NCI-H146 (cell line): ENCODE results near the gene SLC35E2B.
"Not testable (repeated sequence)": the region's sequence is repeated elsewhere in the genome, so short reads cannot be mapped to it uniquely, and the experiment has no call there.

Experiments
- DNase-seq: peaks from one replicate; lab custom pipeline; 2025; lab: John Stamatoyannopoulos, UW

Gene SLC35E2B

DNA sequence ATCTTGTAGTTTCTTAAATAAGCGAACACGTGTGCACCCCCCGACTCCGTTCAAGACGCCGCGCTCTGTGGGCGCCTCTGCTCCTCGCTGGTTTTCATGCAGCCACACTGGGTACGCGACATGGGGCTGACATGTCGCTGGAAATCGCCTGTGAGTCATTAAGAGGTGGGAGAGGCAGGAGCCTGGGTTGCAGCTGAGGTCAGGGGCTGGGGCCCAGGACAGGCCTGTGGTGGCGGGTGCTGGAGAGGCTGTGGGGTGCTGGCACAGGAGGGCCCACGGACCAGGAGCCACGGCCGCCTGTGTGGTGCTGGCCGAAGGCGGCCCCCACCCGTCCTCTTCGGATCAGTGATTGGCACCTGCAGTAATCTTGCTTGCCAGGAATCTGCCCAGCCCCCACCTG is 17.8 kb downstream of the SLC35E2B start:
- not testable (repeated sequence) for DNase-seq

DNA sequence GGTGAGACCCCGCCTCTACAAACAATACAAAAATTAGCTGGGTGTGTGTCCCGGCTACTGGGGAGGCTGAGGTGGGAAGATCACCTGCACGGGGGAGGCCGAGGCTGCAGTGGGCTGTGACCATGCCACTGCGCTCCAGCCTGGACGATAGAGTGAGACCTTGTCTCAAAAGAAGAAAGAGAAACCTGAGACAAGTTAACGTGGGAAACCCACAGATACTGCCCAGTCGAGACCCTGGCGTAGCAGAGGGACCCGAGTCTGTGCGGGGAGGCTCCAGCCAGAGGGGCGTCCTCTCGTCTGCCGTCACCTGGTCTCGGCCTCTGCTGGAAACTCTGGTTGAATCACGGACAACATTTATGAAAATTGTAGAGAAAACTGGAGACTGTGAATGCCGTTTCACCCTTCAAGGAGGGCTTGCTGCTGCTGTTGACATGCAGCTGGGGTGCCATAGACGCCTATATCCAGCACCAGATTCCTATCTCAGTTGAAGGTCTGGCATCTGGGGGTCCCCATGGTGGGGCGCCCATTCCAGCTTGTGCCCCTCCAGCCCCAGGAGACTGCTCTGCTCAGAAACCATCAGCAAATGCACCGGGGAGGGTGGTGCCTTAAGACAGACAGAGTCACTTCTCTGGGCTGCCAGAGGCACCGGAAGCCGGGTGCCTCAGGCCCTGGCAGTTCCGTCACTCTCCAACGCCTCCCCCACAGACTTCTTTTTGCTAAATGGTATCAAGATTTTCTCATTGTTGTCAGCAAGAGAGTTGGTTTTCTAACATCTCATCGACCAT is 20.2 kb downstream of the SLC35E2B start:
- DNase-seq, result no peak

DNA sequence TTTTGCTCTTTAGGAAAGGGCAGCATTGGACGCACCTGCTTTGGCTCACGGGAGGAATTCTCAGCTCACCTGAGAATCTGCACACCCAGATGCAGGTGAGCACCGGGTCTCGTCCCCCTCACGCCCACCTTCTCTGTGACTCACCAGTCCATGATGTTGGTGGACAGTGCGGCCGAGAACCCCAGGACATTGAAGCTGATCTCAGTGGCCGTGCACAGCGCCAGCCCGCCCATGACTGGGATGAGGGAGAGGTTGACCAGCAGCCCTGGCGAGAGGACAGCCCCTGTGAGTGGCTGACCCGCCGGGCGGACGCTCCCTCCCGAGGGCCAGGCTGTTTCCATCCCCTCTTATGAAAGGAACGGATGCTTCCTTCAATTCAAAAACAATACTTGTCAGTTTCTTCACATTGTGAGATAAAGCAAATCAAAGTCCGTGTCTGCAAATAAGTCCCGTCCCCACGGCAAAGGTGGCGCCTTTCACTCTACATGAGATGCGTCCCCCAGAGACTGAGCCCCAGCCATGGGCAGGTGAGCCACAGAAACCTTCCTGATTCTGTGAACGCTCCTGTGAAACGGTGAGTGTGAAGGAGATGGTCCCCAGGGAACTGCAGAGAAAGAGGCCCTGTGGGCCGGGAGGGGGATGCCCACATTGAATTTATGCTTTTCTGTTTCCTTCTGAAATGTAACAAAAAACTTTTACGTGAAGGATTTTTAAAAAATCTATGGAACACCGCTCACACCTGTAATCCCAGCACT is 21.1 kb downstream of the SLC35E2B start:
- DNase-seq, result no peak

DNA sequence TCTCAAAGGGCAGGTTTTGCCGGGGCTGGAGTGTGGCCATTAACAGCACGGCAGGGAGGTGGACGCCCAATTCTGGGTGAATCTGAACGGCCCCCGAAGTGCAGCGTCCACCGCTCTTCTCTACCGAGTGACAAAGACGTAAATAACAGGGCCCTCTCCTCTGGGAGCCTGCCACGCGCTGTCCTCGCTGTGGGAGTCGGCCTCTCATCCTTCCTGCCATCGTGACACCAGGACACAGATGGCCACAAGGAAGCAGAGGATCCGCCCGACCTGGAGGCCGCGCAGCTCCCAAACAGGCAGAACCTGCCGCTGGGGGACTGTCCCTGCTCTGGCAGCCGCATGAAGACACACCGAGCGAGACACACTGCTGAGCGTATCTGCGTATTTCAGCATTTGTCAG is 21.7 kb downstream of the SLC35E2B start:
- DNase-seq, result no peak

DNA sequence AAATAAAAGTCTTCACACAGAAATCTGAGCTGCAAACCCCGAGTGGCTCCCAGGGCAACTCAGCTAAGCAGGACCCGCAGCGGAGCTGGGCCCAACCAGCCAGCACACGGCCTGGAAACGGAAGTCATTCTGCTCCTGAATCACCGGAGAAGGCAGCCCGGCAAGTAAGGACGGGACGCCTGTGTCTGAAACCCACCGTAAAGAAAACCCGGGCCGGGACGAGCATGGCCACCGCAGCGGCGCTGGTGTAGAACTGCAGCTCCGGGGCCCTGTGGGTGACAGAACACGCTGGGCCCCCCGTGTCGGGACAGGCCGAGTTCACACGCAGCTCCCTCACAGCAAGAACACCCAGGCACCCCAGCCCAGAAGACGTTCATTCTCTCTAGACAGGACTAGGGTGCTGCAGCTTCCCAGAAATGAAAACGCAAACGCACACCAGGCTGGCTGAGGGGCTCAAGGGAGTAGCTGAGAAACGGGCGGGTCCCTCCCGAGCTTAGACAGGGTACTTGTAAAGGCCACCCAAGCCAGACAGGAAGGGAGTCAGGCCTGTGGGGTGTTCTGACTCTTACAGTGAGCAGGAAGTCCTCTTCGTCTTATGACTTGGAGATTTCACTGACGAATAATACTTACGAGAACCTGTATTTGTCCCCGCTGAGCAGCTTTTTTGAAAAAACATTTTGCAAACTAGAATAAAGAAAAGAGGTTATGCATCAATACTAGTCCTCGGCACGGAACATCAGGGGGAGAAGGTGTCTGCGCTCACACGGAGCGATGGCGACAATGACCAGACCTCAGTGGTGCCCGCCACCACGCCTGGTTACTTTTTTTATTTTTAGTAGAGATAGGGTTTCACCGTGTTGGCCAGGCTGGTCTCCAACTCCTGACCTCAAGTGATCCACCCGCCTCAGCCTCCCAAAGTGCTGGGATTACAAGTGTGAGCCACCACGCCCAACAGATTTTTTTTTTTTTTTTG is 22.8 kb downstream of the SLC35E2B start:
- no peak for DNase-seq

DNA sequence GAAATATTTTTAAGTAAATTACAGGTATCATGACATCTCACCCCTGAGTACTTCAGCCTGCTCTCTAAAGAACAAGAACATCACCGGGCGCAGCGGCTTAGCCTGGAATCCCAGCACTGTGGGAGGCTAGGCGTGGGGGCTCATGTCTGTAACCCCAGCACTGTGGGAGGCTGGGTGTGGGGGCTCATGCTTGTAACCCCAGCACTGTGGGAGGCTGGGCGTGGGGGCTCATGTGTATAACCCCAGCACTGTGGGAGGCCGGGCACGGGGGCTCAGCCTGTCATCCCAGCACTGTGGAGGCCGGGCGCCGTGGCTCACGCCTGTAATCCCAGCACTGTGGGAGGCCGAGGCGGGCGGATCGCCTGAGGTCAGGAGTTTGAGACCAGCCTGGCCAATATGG is 26.1 kb downstream of the SLC35E2B start:
- no peak for DNase-seq

DNA sequence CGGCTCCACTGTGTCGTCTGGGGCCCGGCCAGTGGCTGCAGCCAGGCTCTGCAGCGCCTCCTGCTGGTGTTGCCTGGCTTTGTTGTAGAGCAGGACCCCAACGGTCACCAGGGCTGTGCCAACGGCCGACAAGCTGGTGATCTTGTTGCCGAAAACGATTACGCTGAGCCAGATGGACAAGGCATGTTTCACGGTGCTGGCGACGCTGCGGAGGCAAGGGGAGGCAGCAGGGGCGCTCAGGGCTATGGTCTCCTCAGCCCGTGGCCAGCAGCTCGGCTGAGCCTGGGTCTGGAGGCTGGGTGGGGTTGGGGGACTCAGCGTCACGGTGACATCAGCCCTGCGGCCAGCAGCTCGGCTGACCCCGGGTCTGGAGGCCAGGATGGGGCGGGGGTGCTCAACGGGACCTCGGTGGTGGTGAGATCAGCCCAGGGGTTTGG is 26.8 kb downstream of the SLC35E2B start:
- DNase-seq, result no peak

DNA sequence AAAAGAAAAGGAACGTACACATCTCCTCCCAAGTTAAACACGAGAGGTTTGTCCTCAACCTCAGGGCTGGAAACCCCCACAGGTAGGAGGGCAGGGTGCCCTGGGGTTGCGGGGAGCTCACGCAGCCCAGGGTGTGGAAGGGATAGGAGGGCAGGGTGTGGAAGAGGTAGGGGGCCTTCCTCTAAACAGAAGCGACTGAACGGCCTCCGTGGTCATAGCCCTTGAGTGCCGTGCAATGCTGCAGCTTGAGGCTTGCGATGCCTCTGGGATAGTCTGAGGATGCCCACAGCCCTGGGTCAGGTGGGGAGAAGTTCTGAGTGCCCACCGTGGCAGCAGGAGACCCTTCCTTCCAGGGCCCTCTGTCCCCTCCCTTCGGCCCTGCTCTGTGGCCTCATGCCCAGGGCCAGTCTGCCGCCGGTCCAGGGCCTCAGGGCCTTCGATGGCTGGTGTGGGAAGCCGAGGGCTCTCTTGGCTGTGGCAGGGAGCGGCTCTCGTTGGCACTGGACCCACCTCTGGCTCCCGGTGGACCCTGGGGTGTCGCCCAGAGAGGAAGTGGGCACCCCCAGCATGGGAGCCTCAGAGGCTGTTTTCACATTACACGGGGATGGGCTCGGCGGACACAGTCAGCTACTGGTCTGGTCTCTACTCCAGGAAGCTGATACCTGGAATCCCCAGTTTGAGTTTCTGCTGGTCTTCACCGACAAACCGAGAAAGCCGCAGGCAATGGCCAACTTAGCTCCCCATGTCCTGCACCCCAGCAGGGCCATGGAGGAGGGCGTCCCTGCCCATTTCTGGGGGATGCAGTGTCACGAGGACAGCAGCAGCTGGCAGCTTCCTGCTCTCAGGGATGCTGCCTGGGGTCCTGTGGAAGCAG is 27.4 kb downstream of the SLC35E2B start:
- no peak for DNase-seq

DNA sequence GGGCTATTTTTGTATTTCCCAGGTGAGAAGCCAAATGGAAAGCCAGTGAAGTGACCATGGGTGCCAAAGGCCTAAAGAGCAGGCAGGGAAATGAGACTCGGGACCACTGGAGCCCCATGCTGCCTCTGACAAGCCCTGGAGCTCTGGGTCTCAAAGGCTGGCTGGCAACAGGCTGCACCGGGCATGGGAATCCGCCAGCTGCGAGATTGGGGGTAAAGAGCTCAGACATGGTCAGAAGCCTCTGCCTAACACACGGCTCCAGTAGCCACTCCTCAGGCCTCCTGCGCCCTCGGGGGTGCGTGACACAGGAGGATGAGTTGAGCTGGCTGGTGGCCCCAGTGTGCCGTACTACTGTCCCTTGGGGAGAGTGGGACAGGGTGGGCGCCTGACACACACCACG is 28.3 kb downstream of the SLC35E2B start:
- not testable (repeated sequence) for DNase-seq

DNA sequence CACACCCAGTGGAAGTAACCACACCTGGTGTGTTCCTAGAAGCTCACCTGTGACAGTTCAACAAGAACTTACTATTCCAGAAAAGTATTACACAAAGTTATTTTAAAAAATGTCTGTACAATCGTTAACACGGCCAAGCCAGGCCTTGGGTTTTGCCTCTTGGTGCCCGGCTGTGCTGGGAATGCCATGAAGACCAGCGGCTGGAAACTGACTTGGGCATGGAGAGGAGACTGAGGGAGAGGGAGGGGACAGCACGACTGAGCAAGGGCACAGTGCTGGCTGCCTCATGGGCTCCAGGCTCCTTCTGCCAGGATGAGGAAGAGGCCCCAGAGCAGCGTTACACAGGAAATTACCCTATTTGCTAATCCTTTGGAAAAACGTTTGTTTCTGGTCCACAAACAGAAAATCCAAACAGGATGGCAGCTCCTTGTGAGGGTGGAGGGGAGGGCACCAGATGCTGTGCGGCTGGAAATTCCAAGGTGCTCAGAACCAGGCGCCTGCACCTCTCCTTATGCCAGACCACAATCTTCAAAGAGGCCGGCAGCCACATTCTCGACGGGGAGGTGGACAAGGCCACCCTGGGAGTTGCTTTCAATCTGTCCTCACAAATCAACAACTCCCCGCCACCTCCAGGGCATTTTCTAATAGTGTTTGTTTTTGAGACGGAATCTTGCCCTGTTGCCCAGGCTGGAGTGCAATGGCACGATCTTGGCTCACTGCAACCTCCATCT is 29.6 kb downstream of the SLC35E2B start:
- not testable (repeated sequence) for DNase-seq

DNA sequence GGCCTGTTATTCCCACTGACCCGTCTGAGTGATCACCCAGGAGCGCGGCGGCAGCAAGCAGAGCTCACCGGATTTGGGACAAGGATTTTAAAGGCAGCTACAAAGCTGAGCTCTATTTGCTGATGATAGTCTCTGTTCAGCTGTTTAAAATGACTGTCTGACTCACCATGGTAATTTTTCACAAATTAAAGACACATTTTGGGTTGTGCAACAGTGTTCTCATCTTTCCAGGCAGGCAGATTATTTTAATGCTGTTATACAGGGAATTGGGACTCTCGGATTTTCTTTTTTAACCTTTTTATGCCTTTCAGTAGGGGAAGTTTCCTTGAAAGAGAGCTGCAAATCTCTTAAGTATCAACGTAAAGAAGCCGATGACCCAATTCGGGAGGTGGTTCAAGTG is 30.2 kb downstream of the SLC35E2B start:
- not testable (repeated sequence) for DNase-seq

DNA sequence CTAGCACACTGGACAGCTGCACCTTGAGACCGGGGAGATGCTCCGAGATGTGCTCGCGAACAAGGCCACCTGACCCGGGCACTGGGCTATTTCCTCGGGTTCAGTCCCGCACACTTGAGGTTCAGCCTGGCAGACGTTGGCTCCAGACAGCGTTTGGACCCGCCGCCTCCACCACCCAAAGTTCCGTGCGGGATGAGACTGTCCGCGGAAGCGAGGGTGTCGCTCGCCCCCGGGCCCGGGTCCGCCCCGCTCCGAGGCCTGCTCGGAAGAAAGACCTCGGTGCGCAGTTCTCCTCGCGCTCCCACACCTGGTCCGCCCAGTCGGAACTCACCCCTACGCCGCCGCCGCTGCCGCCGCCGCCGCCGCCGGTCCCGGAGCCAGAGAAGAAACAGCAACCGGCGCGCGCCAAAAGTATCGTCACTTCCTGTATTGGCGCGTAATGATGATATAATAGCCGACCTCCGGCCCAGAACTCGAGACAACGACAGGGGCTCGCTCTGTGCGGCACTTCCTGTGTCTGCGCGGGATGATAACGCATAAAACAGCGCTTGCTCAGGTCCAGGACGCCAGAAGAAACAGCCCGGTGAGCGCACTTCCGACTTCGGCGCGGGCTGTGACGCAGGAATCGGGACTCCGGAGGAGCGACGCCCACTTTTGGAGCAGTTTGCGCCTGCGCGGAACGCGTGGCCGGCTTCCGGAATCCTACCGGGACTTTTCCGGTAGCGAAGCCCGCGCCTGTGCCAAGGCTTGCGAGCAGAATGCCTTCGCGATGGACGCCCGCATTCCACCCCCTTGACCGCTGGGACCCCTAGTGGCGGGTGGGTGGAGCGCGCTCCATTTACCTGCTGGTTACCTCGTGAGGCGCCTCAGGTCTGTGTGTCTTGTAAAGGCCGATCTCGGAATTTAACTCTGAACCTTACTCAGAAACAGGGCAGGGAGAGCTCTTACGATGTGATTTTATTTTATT is 33.7 kb downstream of the SLC35E2B start, which contains the start of gene CDK11B:
TSS of gene CDK11B (minus strand) at position 422 of the 967 bp plus-strand sequence. CDS start 1,519 bp downstream, outside the sequence.
- peak; percentile 88 for DNase-seq

DNA sequence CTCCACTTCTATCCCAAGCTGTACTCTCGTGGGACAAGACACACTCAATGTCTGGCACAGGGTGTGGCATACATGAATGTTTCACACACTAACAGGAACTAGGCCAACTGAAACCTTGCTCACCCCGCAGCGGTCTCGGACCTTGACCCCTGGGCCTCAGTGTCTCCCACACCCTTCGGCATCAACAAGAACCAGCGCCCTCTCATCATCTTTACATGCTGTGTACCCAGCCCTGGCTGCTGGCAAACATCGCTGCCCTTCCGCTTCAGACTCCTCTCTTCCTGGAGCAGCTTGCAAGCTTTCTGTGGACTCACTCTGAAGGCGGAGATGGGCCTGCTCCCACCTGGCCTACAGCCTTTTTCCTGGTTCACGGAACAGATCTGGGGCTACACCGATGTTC is 44.3 kb downstream of the SLC35E2B start:
- not testable (repeated sequence) for DNase-seq

DNA sequence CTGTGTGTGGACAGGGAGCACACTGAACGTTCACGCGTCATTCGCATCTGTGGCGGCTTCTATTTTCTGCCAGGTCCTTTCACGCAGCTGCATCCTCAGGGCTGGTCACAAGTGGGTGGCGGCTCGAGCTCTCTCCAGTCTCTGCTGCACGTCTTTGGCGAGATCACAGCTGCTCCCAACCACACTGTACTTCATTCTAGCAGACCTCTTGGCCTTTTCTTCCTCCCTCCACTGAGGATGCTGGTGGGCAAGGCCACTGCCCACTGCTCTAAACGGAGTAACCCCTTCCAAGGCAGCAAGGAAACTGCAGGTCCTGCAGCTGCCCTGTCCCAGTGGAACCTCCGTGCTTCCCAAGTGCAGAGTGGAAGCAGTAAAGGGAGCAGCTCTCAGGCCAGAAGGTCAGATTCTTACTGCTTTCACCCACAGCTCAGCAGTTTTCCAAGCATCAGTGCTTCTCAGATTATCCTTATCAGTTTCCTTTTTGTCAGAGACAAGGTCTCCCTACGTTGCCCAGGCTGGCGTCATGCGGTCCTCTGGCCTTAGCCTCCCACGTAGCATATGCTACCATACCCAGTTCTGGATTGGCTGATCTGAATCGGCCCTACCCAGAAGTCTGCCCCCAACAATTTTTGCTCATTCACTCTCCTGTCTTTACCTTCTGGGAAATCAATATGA is 44.9 kb downstream of the SLC35E2B start:
- not testable (repeated sequence) for DNase-seq

DNA sequence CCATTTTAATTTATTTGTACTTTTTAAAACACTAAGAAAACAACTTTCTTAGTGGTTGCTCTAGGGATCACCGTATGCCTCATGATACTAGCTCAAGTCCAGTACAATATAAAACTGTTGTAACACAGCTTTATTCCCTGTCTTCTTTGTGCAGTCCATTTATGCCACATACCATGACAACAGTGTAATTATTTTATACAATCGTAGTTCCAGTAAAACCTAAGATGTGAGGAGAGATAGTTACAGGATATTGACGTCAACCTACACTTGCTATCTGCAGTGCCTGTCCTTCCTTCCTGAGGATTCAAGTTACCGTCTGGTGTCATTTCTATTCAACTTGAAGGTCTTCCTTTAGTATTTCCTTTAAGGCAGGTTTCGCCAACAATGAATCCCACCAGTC is 46.3 kb downstream of the SLC35E2B start:
- DNase-seq, result not testable (repeated sequence)

DNA sequence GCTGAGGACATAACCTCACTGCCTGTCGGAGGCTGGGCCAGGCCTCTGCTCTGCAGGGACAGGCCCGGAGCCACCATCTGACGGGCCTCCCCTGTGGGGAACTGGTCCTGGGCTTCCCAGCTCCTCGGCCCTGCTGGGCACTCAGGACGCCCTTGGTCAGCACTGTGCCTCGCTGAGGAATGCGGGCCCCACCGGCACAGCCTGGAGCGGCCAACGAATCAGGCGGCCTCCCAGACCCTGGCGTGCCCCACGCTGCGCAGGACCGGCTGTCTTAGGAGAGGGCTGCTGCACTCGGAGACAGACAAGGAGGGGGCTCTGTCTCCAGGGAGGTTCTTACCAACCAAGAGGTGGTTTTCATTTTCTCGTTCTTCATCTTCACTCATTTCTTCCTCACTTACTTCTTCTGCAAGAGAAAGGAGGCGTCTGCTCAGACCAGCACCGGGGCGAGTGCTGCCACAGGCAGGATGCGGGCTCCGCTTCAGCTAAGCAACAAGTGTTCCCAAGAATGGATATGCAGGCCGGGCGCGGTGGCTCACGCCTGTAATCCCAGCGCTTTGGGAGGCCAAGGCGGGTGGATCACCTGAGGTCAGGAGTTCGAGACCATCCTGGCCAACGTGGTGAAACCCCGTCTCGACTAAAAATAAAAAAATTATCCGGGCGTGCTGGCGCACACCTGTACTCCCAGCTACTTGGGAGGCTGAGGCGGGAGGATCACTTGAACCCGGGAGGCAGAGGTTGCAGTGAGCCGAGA is 51.7 kb downstream of the SLC35E2B start:
- not testable (repeated sequence) for DNase-seq

DNA sequence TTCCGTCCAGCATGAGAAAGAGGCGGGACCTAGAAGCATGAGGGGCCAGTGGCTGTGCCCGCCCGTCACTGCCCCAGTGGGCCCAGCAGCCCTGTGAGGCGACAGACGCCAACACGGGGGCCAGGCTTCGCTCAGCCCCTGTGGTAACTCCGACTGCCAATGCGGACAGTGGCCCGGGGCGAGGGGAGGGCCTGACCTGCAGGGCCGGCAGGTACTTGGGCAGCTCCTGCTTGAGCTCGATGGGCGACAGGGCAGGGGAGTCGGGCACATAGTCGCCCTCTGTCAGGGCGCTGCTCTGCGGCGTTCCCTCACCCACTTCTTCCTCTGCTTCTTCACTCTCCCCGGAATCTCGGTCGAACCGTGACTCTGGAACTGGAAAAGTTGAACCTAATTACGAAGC is 52.5 kb downstream of the SLC35E2B start:
- DNase-seq, result not testable (repeated sequence)

DNA sequence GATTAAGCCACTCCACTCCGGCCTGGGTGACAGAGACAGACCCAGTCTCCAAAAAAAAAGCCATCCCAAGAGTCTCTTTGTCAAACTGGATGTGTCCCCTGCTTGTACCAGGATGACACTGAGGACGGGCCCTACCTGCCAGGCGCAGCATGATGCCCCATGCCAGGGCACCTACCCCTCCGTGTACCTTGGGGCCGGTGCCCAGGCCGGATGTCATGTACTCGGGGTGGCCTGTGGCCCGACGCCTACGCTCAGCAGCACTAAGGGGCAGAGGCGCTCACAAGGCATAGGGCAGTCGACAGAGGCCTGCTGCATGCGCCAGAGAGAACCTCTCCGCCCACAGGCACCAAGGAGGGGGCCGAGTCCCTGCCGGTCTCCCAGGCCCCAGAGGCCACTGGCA is 53.2 kb downstream of the SLC35E2B start:
- not testable (repeated sequence) for DNase-seq
